Activated naive CD8-positive, alpha-beta T cell treated with anti-CD3 and anti-CD28 coated beads, Interleukin-2, amount 50 U/mL, for 24 hours (primary cell): Measurements from ENCODE around the gene PIH1D1.
"Not testable (repeated sequence)": the region's sequence is repeated elsewhere in the genome, so short reads cannot be mapped to it uniquely, and the experiment has no call there.

Source experiments
- ATAC-seq: fragments of 150-1000 bp; cut with Tn5 transposase; one replicate; pipeline ENCODE4 v1.10.0; 2021
- DNase-seq: peaks from one replicate; pipeline ENCODE4 v3.0.0; 2021
- H3K27ac Mint-ChIP-seq: one replicate; pipeline ENCODE4 v1.8.0; 2021; ENCODE audit warnings: mild to moderate bottlenecking, mixed read lengths
- H3K27me3 Mint-ChIP-seq: one replicate; pipeline ENCODE4 v1.8.0; 2021; ENCODE audit warnings: mixed read lengths
- H3K36me3 Mint-ChIP-seq: one replicate; pipeline ENCODE4 v1.8.0; 2021; ENCODE audit warnings: low read depth, mixed read lengths
- H3K4me1 Mint-ChIP-seq: one replicate; pipeline ENCODE4 v1.8.0; 2021; ENCODE audit warnings: mixed read lengths
- H3K4me3 Mint-ChIP-seq: one replicate; pipeline ENCODE4 v1.8.0; 2021; ENCODE audit warnings: mild to moderate bottlenecking, moderate library complexity, mixed read lengths
- H3K9me3 Mint-ChIP-seq: one replicate; pipeline ENCODE4 v1.8.0; 2021; ENCODE audit warnings: mixed read lengths

PIH1D1 gene

GRCh38 chr19:49453013-49453756, 1.6 kb upstream of the PIH1D1 start, which contains the start of gene ALDH16A1:
TSS of gene ALDH16A1 (plus strand) at chr19:49453225. CDS start at chr19:49453332, 107 bp downstream.
- H3K36me3 Mint-ChIP-seq, result peaks cover 30% of the 10 kb centered on the region
- DNase-seq (peak; percentile 98), ATAC-seq (peak; percentile 93)
- no peaks in the 10 kb centered on the region for H3K27me3 Mint-ChIP-seq
- peak within 1 kb of the TSS; percentile 97 for H3K4me3 Mint-ChIP-seq
- H3K4me1 Mint-ChIP-seq, result peaks cover 52% of the 10 kb centered on the region
- H3K9me3 Mint-ChIP-seq, result no peaks in the 10 kb centered on the region
- H3K27ac Mint-ChIP-seq, result peak within 1 kb of the TSS; percentile 95

GRCh38 chr19:49450405-49450804, 1.2 kb downstream of the PIH1D1 start:
- peak overlapping the region; percentile 95 for H3K27ac Mint-ChIP-seq
- no peaks in the 10 kb centered on the region for H3K9me3 Mint-ChIP-seq
- ATAC-seq (no peak), DNase-seq (no peak)
- H3K4me3 Mint-ChIP-seq, result peak overlapping the region; percentile 97
- peaks cover 34% of the 10 kb centered on the region for H3K36me3 Mint-ChIP-seq
- peaks cover 47% of the 10 kb centered on the region for H3K4me1 Mint-ChIP-seq
- H3K27me3 Mint-ChIP-seq, result no peaks in the 10 kb centered on the region

GRCh38 chr19:49448432-49448786, 3.2 kb downstream of the PIH1D1 start:
- Mint-ChIP-seq H3K9me3 (no peaks in the 10 kb centered on the region), H3K27me3 (no peaks in the 10 kb centered on the region), H3K36me3 (peaks cover 34% of the 10 kb centered on the region), H3K27ac (peak overlapping the region; percentile 31), H3K4me3 (no peak overlapping the region), H3K4me1 (peaks cover 49% of the 10 kb centered on the region)
- DNase-seq, result no peak
- ATAC-seq, result no peak

GRCh38 chr19:49447485-49448431, 3.9 kb downstream of the PIH1D1 start:
- H3K27ac Mint-ChIP-seq, result no peak overlapping the region
- DNase-seq (peak; percentile 58), ATAC-seq (no peak)
- no peak overlapping the region for H3K4me3 Mint-ChIP-seq
- peaks cover 45% of the 10 kb centered on the region for H3K4me1 Mint-ChIP-seq
- no peaks in the 10 kb centered on the region for H3K9me3 Mint-ChIP-seq
- H3K36me3 Mint-ChIP-seq, result peaks cover 32% of the 10 kb centered on the region
- peaks cover under 1% of the 10 kb centered on the region for H3K27me3 Mint-ChIP-seq

GRCh38 chr19:49445997-49446396, 5.6 kb downstream of the PIH1D1 start:
- ATAC-seq (no peak), DNase-seq (no peak)
- H3K4me3 Mint-ChIP-seq, result no peak overlapping the region
- H3K9me3 Mint-ChIP-seq, result no peaks in the 10 kb centered on the region
- peaks cover 42% of the 10 kb centered on the region for H3K4me1 Mint-ChIP-seq
- peaks cover 27% of the 10 kb centered on the region for H3K36me3 Mint-ChIP-seq
- peaks cover 15% of the 10 kb centered on the region for H3K27me3 Mint-ChIP-seq
- H3K27ac Mint-ChIP-seq, result no peak overlapping the region

GRCh38 chr19:49444100-49444700, 7.4 kb downstream of the PIH1D1 start:
- not testable (repeated sequence) for DNase-seq, H3K9me3 Mint-ChIP-seq, H3K27ac Mint-ChIP-seq, ATAC-seq
- peaks cover 18% of the 10 kb centered on the region for H3K36me3 Mint-ChIP-seq
- peaks cover 33% of the 10 kb centered on the region for H3K27me3 Mint-ChIP-seq
- peaks cover 31% of the 10 kb centered on the region for H3K4me1 Mint-ChIP-seq
- H3K4me3 Mint-ChIP-seq, result peak overlapping the region; percentile 76

- peaks cover 40% of the 10 kb centered on the region for H3K27me3 Mint-ChIP-seq
- peak overlapping the region; percentile 76 for H3K4me3 Mint-ChIP-seq
- H3K4me1 Mint-ChIP-seq, result peaks cover 29% of the 10 kb centered on the region
- peaks cover 11% of the 10 kb centered on the region for H3K36me3 Mint-ChIP-seq
- H3K27ac Mint-ChIP-seq, result peak overlapping the region; percentile 59
- H3K9me3 Mint-ChIP-seq, result no peaks in the 10 kb centered on the region
- ATAC-seq (peak; percentile 88), DNase-seq (peak; percentile 96)
Measured at GRCh38 chr19:49443366-49444099, 8.1 kb downstream of the PIH1D1 start.

- no peak overlapping the region for H3K27ac Mint-ChIP-seq
- ATAC-seq (peak; percentile 8), DNase-seq (peak; percentile 77)
- H3K9me3 Mint-ChIP-seq, result no peaks in the 10 kb centered on the region
- peaks cover 25% of the 10 kb centered on the region for H3K4me1 Mint-ChIP-seq
- peak overlapping the region; percentile 76 for H3K4me3 Mint-ChIP-seq
- H3K27me3 Mint-ChIP-seq, result peaks cover 46% of the 10 kb centered on the region
- peaks cover 7% of the 10 kb centered on the region for H3K36me3 Mint-ChIP-seq
Measured at GRCh38 chr19:49442771-49443365, 8.7 kb downstream of the PIH1D1 start.

- Mint-ChIP-seq H3K4me1 (peaks cover 25% of the 10 kb centered on the region), H3K27ac (no peak overlapping the region), H3K9me3 (no peaks in the 10 kb centered on the region), H3K36me3 (peaks cover 7% of the 10 kb centered on the region), H3K4me3 (peak overlapping the region; percentile 76), H3K27me3 (peaks cover 51% of the 10 kb centered on the region)
- DNase-seq (no peak), ATAC-seq (no peak)
Measured at GRCh38 chr19:49442354-49442753, 9.3 kb downstream of the PIH1D1 start.

GRCh38 chr19:49441960-49442350, 9.7 kb downstream of the PIH1D1 start:
- peaks cover 7% of the 10 kb centered on the region for H3K36me3 Mint-ChIP-seq
- H3K27me3 Mint-ChIP-seq, result peaks cover 55% of the 10 kb centered on the region
- H3K4me1 Mint-ChIP-seq, result peaks cover 26% of the 10 kb centered on the region
- H3K9me3 Mint-ChIP-seq, result no peaks in the 10 kb centered on the region
- peak overlapping the region; percentile 76 for H3K4me3 Mint-ChIP-seq
- H3K27ac Mint-ChIP-seq, result no peak overlapping the region
- ATAC-seq (no peak), DNase-seq (no peak)

- Mint-ChIP-seq H3K4me1 (peaks cover 30% of the 10 kb centered on the region), H3K9me3 (no peaks in the 10 kb centered on the region), H3K36me3 (peaks cover 2% of the 10 kb centered on the region), H3K4me3 (peak within 1 kb of the TSS; percentile 76), H3K27me3 (peaks cover 60% of the 10 kb centered on the region), H3K27ac (no peak within 1 kb of the TSS)
- ATAC-seq (no peak), DNase-seq (peak; percentile 62)
Measured at GRCh38 chr19:49441210-49441959, 10.2 kb downstream of the PIH1D1 start, which contains the start of gene SLC17A7. TSS of gene SLC17A7 (minus strand) at chr19:49441527. CDS start at chr19:49441379, 148 bp downstream.

- no peaks in the 10 kb centered on the region for H3K9me3 Mint-ChIP-seq
- DNase-seq, result no peak
- H3K4me3 Mint-ChIP-seq, result no peak overlapping the region
- H3K36me3 Mint-ChIP-seq, result no peaks in the 10 kb centered on the region
- no peak for ATAC-seq
- H3K4me1 Mint-ChIP-seq, result peaks cover 36% of the 10 kb centered on the region
- H3K27ac Mint-ChIP-seq, result no peak overlapping the region
- peaks cover 68% of the 10 kb centered on the region for H3K27me3 Mint-ChIP-seq
Measured at GRCh38 chr19:49440439-49441209, 11.0 kb downstream of the PIH1D1 start.
